ENCODE results near the gene TFB1M. TPM values are rescaled to one million over a fixed set of nuclear protein-coding genes. Genes with fewer than 3 reads are reported as not detected.
A peak's percentile ranks its signal among the peaks of the same experiment; 100 is the strongest.

The TFB1M gene
- total and polyA plus RNA-seq, 2 experiments from 2014 or later = 10.3 to 11.2 TPM

DNA sequence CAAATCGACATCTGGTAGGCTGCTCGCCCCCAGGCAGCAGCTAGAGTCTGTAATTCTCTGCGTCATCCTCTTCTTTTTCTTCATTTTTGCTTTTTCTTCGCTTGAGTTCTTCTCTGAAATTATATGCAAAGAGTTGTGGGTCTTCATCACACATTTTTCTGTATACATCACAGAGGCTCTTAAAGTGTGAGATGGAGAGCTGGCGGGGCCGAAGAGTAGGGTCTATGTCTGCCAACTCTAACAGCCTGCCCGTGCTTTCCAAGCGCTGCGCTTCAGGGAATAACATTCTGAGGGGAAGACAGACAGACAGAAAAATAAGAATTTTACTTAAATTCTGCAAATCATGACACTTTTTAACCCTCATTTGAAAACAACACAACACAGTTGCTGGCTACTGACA is 56.5 kb downstream of the TFB1M start:
- no peaks in the 10 kb centered on the region for H3K27me3 ChIP-seq
- no peaks in the 10 kb centered on the region for H3K36me3 ChIP-seq (replicated peaks; ENCODE audit: insufficient read depth, low read depth)
- no peak overlapping the region for H2AFZ ChIP-seq
- H3K4me2 ChIP-seq = peak overlapping the region; percentile 24
- TF ChIP-seq EZH2phosphoT487 (IDR thresholded peaks at IDR 0.05; ENCODE audit: low read depth, severe bottlenecking, unreplicated experiment) (no peak), EZH2 (IDR thresholded peaks at IDR 0.05; ENCODE audit: borderline replicate concordance) (no peak)
- TF ChIP-seq, protein P1, sequence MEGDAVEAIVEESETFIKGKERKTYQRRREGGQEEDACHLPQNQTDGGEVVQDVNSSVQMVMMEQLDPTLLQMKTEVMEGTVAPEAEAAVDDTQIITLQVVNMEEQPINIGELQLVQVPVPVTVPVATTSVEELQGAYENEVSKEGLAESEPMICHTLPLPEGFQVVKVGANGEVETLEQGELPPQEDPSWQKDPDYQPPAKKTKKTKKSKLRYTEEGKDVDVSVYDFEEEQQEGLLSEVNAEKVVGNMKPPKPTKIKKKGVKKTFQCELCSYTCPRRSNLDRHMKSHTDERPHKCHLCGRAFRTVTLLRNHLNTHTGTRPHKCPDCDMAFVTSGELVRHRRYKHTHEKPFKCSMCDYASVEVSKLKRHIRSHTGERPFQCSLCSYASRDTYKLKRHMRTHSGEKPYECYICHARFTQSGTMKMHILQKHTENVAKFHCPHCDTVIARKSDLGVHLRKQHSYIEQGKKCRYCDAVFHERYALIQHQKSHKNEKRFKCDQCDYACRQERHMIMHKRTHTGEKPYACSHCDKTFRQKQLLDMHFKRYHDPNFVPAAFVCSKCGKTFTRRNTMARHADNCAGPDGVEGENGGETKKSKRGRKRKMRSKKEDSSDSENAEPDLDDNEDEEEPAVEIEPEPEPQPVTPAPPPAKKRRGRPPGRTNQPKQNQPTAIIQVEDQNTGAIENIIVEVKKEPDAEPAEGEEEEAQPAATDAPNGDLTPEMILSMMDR (IDR thresholded peaks at IDR 0.05; ENCODE audit: poor library complexity) = no peak
- H3K9me2 ChIP-seq (replicated peaks; ENCODE audit: insufficient read depth) = no peaks in the 10 kb centered on the region
- no peak for DNase-seq (ENCODE audit: low spot score)
- H3K79me2 ChIP-seq = no peaks in the 10 kb centered on the region
- H3K4me1 ChIP-seq (ENCODE audit: insufficient read depth) = no peaks in the 10 kb centered on the region
- no peaks in the 10 kb centered on the region for H4K20me1 ChIP-seq (ENCODE audit: insufficient read depth, poor library complexity, severe bottlenecking)
- H3K9me3 ChIP-seq (ENCODE audit: low read depth) = no peaks in the 10 kb centered on the region
- 75% methylated on average over 9 of the region's 9 CpGs for WGBS (ENCODE audit: low lambda C conversion rate, missing lambda C conversion rate)
- H3K27ac ChIP-seq = peak overlapping the region; percentile 55
- H3K4me3 ChIP-seq = no peak overlapping the region

GRCh38 chr6:155256122-155256795 is 58.0 kb downstream of the TFB1M start:
- peak overlapping the region; percentile 55 for H3K27ac ChIP-seq

DNA sequence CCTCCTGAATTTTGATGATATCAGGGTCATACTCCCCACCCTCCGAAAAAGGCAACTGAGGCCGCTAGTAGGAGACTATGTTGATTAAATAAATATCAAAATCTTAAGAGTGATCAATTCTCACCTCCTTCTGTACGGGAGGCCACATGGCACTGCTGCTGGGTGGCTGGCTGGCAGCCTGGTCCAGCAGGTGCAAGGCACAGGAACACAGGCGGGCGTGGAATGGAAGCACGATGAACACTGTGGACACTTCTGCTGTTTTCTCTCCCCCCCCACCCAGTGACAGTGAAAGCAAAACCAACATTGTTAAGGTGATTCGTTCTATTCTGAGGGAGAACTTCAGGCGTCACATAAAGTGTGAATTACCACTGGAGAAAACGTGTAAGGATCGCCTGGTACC is 60.1 kb downstream of the TFB1M start:
- no peaks in the 10 kb centered on the region for H3K9me3 ChIP-seq (ENCODE audit: low read depth)
- DNase-seq (ENCODE audit: low spot score) = no peak
- no peaks in the 10 kb centered on the region for H3K79me2 ChIP-seq
- WGBS (ENCODE audit: low lambda C conversion rate, missing lambda C conversion rate) = 93% methylated on average over 10 of the region's 10 CpGs
- no peak overlapping the region for H2AFZ ChIP-seq
- H3K27ac ChIP-seq = peak overlapping the region; percentile 62
- peaks cover 3% of the 10 kb centered on the region for H3K36me3 ChIP-seq (replicated peaks; ENCODE audit: insufficient read depth, low read depth)
- H3K27me3 ChIP-seq = no peaks in the 10 kb centered on the region
- H3K9me2 ChIP-seq (replicated peaks; ENCODE audit: insufficient read depth) = no peaks in the 10 kb centered on the region
- no peak overlapping the region for H3K4me2 ChIP-seq
- no peaks in the 10 kb centered on the region for H3K4me1 ChIP-seq (ENCODE audit: insufficient read depth)
- H3K4me3 ChIP-seq = no peak overlapping the region
- H4K20me1 ChIP-seq (ENCODE audit: insufficient read depth, poor library complexity, severe bottlenecking) = no peaks in the 10 kb centered on the region
- TF ChIP-seq EZH2phosphoT487 (IDR thresholded peaks at IDR 0.05; ENCODE audit: low read depth, severe bottlenecking, unreplicated experiment) (no peak), EZH2 (IDR thresholded peaks at IDR 0.05; ENCODE audit: borderline replicate concordance) (no peak)
- TF ChIP-seq, protein P1 (IDR thresholded peaks at IDR 0.05; ENCODE audit: poor library complexity) = no peak

More at GRCh38 chr6:155256122-155256795, 58.0 kb downstream of the TFB1M start:
- no peaks in the 10 kb centered on the region for H4K20me1 ChIP-seq (ENCODE audit: insufficient read depth, poor library complexity, severe bottlenecking)
- no peak overlapping the region for H3K4me3 ChIP-seq
- no peaks in the 10 kb centered on the region for H3K79me2 ChIP-seq
- TF ChIP-seq EZH2 (IDR thresholded peaks at IDR 0.05; ENCODE audit: borderline replicate concordance) (no peak), EZH2phosphoT487 (IDR thresholded peaks at IDR 0.05; ENCODE audit: low read depth, severe bottlenecking, unreplicated experiment) (no peak)
- TF ChIP-seq, protein P1 (IDR thresholded peaks at IDR 0.05; ENCODE audit: poor library complexity) = no peak
- 85% methylated on average over 13 of the region's 13 CpGs for WGBS (ENCODE audit: low lambda C conversion rate, missing lambda C conversion rate)
- no peaks in the 10 kb centered on the region for H3K27me3 ChIP-seq
- no peak overlapping the region for H2AFZ ChIP-seq
- no peaks in the 10 kb centered on the region for H3K36me3 ChIP-seq (replicated peaks; ENCODE audit: insufficient read depth, low read depth)
- H3K4me2 ChIP-seq = no peak overlapping the region
- DNase-seq (ENCODE audit: low spot score) = no peak
- H3K9me2 ChIP-seq (replicated peaks; ENCODE audit: insufficient read depth) = no peaks in the 10 kb centered on the region
- H3K9me3 ChIP-seq (ENCODE audit: low read depth) = no peaks in the 10 kb centered on the region
- H3K4me1 ChIP-seq (ENCODE audit: insufficient read depth) = no peaks in the 10 kb centered on the region

Data from hepatocyte (in vitro differentiated cells).